Mesothelial cell of epicardium (in vitro differentiated cells): Measurements from ENCODE around the gene RPL15. TPM values are rescaled to one million over a fixed set of nuclear protein-coding genes. Genes with fewer than 3 reads are reported as not detected.

ENCODE experiments used
- DNase-seq, 2 experiments: peaks; one replicate each; pipeline ENCODE4 v3.0.0; 2021; ENCODE audit warnings: low spot score in 2 of 2; ENCODE audit not compliant: unreplicated experiment in 2 of 2
- H3K27ac Mint-ChIP-seq: 2 replicates; pipeline ENCODE4 v1.8.0; 2021; ENCODE audit warnings: mixed read lengths
- H3K27me3 Mint-ChIP-seq: 2 replicates; pipeline ENCODE4 v1.8.0; 2021; ENCODE audit warnings: low read depth, mixed read lengths
- H3K36me3 Mint-ChIP-seq: 2 replicates; pipeline ENCODE4 v1.8.0; 2021; ENCODE audit warnings: mixed read lengths
- H3K4me1 Mint-ChIP-seq: 2 replicates; pipeline ENCODE4 v1.8.0; 2021; ENCODE audit warnings: mixed read lengths
- H3K4me3 Mint-ChIP-seq: 2 replicates; pipeline ENCODE4 v1.8.0; 2021; ENCODE audit warnings: mild to moderate bottlenecking, moderate library complexity, mixed read lengths
- H3K9me3 Mint-ChIP-seq: 2 replicates; pipeline ENCODE4 v1.8.0; 2021; ENCODE audit warnings: mixed read lengths
- total RNA-seq: library from RNA; stranded (reverse); gene quantifications from 3 replicates; pipeline ENCODE4 v1.2.1, GENCODE V29; 2021
- TF ChIP-seq, protein P1 (sequence below): fragments of 200-600 bp; sonication (generic); IDR thresholded peaks from one replicate; pipeline ENCODE4 v1.5.0; 2021; ENCODE audit warnings: antibody characterized with exemption; ENCODE audit not compliant: unreplicated experiment

The RPL15 gene
- total RNA-seq, 1 donor from 2014 or later = 1,989 TPM

DNA sequence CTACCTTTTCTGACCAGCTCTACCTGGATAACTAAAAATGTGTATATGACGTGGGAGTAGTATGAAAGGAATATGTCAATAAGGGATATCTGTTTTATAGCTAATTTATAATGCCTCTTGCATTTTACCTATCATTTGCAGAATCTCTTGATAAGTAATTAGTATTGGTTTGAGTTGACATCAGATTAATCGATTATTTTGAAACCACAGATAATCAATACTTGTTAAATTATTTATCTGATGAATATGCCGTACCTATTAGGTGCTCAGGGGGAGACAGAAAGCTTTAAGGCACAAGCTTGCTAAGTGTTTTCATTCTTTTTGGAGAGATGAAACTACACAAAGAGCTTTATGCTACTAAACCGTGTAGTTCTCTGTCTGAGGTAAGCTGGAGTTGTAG, 52.5 kb downstream of the RPL15 start:
- no peak overlapping the region for H3K4me3 Mint-ChIP-seq
- H3K9me3 Mint-ChIP-seq = no peaks in the 10 kb centered on the region
- peaks cover 9% of the 10 kb centered on the region for H3K4me1 Mint-ChIP-seq
- H3K27me3 Mint-ChIP-seq = no peaks in the 10 kb centered on the region
- no peak overlapping the region for H3K27ac Mint-ChIP-seq
- peaks cover 18% of the 10 kb centered on the region for H3K36me3 Mint-ChIP-seq
- TF ChIP-seq, protein P1, sequence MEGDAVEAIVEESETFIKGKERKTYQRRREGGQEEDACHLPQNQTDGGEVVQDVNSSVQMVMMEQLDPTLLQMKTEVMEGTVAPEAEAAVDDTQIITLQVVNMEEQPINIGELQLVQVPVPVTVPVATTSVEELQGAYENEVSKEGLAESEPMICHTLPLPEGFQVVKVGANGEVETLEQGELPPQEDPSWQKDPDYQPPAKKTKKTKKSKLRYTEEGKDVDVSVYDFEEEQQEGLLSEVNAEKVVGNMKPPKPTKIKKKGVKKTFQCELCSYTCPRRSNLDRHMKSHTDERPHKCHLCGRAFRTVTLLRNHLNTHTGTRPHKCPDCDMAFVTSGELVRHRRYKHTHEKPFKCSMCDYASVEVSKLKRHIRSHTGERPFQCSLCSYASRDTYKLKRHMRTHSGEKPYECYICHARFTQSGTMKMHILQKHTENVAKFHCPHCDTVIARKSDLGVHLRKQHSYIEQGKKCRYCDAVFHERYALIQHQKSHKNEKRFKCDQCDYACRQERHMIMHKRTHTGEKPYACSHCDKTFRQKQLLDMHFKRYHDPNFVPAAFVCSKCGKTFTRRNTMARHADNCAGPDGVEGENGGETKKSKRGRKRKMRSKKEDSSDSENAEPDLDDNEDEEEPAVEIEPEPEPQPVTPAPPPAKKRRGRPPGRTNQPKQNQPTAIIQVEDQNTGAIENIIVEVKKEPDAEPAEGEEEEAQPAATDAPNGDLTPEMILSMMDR = no peak
- DNase-seq = no peak

Other genes with a start within 250 kb of the RPL15 start
- 89.9 to 93.3 TPM (median 90.4 TPM) in 3 replicates for gene UBE2E1, start 111.2 kb upstream of the RPL15 start, total RNA-seq
- 8.0 to 8.7 TPM (median 8.1 TPM) in 3 replicates for gene NKIRAS1, start 142 bp upstream of the RPL15 start, total RNA-seq
- 26.1 to 29.2 TPM (median 27.3 TPM) in 3 replicates for gene NR1D2, start 28.2 kb downstream of the RPL15 start, total RNA-seq